Osteocyte (in vitro differentiated cells): ENCODE measurements around the gene CACTIN. TPM values are rescaled to one million over a fixed set of nuclear protein-coding genes. Genes with fewer than 3 reads are reported as not detected.
A peak's percentile ranks its signal among the peaks of the same experiment; 100 is the strongest.
"Not testable (repeated sequence)": the region's sequence is repeated elsewhere in the genome, so short reads cannot be mapped to it uniquely, and the experiment has no call there.

Source experiments
- DNase-seq: peaks from one replicate; pipeline ENCODE4 v3.0.0; 2021; ENCODE audit warnings: mixed read lengths; ENCODE audit not compliant: unreplicated experiment; ENCODE audit errors: extremely low spot score
- H3K27ac Mint-ChIP-seq: one replicate; pipeline ENCODE4 v1.8.0; 2021; ENCODE audit warnings: mild to moderate bottlenecking, mixed read lengths; ENCODE audit not compliant: unreplicated experiment
- H3K27me3 Mint-ChIP-seq: one replicate; pipeline ENCODE4 v1.8.0; 2021; ENCODE audit warnings: mixed read lengths; ENCODE audit not compliant: unreplicated experiment
- H3K36me3 Mint-ChIP-seq: one replicate; pipeline ENCODE4 v1.8.0; 2021; ENCODE audit warnings: mixed read lengths; ENCODE audit not compliant: unreplicated experiment
- H3K4me1 Mint-ChIP-seq: one replicate; pipeline ENCODE4 v1.8.0; 2021; ENCODE audit warnings: mixed read lengths; ENCODE audit not compliant: unreplicated experiment
- H3K4me3 Mint-ChIP-seq: one replicate; pipeline ENCODE4 v1.8.0; 2021; ENCODE audit warnings: mild to moderate bottlenecking, moderate library complexity, mixed read lengths; ENCODE audit not compliant: unreplicated experiment
- H3K9me3 Mint-ChIP-seq: one replicate; pipeline ENCODE4 v1.8.0; 2021; ENCODE audit warnings: mixed read lengths; ENCODE audit not compliant: unreplicated experiment
- CTCF ChIP-seq: fragments of 200-600 bp; sonication (generic); IDR thresholded peaks from 2 replicates; pipeline ENCODE4 v1.5.0; 2021; ENCODE audit warnings: antibody characterized with exemption, mild to moderate bottlenecking, moderate library complexity
- total RNA-seq: library from RNA; stranded (reverse); gene quantifications from 2 replicates; pipeline ENCODE4 v1.2.1, GENCODE V29; 2021

Gene CACTIN
- total RNA-seq, 1 donor from 2014 or later = 24.7 TPM

GRCh38 chr19:3669082-3669946 lies 42.7 kb upstream of the CACTIN start:
- H3K4me1 Mint-ChIP-seq = peaks cover 57% of the 10 kb centered on the region
- H3K4me3 Mint-ChIP-seq = peak overlapping the region; percentile 42
- H3K27me3 Mint-ChIP-seq = no peaks in the 10 kb centered on the region
- no peaks in the 10 kb centered on the region for H3K9me3 Mint-ChIP-seq
- peak overlapping the region; percentile 97 for H3K27ac Mint-ChIP-seq
- TF ChIP-seq CTCF = no peak
- no peak for DNase-seq
- H3K36me3 Mint-ChIP-seq = no peaks in the 10 kb centered on the region

DNA sequence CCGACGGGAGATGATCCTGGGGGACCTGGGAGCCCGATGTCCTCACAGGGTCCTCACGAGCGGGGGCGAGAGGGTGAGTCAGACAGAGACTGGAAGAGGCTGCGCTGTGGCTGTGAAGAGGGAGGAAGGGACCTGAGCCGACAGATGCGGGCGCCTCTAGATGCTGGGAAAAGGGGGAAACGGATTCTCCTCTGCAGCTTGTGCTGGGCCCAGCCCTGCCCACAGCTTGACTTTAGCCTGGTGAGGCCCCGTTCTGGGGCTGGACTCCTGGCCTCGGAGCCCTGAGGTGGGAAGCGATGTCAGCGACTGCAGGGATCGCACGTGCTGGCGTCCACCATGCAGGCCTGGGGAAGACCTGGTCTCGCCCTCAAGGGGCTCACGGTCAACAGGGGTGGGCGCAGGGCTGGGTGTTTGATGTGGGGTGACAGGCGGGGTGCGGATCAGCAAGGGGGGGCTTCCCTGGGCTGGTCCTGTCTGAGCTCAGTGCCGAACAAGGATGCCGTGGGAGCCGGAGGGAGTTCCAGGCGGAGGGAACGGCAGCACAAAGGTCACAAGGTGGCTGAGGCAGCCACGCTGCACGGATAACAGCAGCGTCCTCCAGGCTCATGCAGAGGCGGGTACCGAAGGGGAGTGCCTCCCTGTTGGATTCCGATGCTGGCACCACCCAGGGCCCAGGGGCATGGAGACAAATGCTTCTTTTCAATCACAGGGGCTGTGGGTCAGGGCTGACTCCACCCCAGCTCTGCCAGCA lies 41.9 kb upstream of the CACTIN start:
- Mint-ChIP-seq H3K4me1 (peaks cover 55% of the 10 kb centered on the region), H3K27ac (peak overlapping the region; percentile 97), H3K9me3 (no peaks in the 10 kb centered on the region), H3K27me3 (no peaks in the 10 kb centered on the region), H3K4me3 (no peak overlapping the region), H3K36me3 (no peaks in the 10 kb centered on the region)
- DNase-seq = no peak
- TF ChIP-seq CTCF = no peak

GRCh38 chr19:3667766-3668165 lies 41.2 kb upstream of the CACTIN start:
- no peak overlapping the region for H3K4me3 Mint-ChIP-seq
- peak overlapping the region; percentile 97 for H3K27ac Mint-ChIP-seq
- no peak for TF ChIP-seq CTCF
- H3K27me3 Mint-ChIP-seq = no peaks in the 10 kb centered on the region
- H3K4me1 Mint-ChIP-seq = peaks cover 52% of the 10 kb centered on the region
- H3K9me3 Mint-ChIP-seq = no peaks in the 10 kb centered on the region
- no peak for DNase-seq
- H3K36me3 Mint-ChIP-seq = peaks cover 6% of the 10 kb centered on the region

GRCh38 chr19:3667037-3667638 lies 40.5 kb upstream of the CACTIN start:
- DNase-seq = no peak
- H3K36me3 Mint-ChIP-seq = peaks cover 6% of the 10 kb centered on the region
- TF ChIP-seq CTCF = no peak
- H3K27me3 Mint-ChIP-seq = no peaks in the 10 kb centered on the region
- H3K9me3 Mint-ChIP-seq = no peaks in the 10 kb centered on the region
- no peak overlapping the region for H3K4me3 Mint-ChIP-seq
- peaks cover 47% of the 10 kb centered on the region for H3K4me1 Mint-ChIP-seq
- H3K27ac Mint-ChIP-seq = peak overlapping the region; percentile 18

- not testable (repeated sequence) for H3K36me3 Mint-ChIP-seq, H3K27me3 Mint-ChIP-seq, DNase-seq, H3K9me3 Mint-ChIP-seq, H3K4me3 Mint-ChIP-seq
- Mint-ChIP-seq H3K4me1 (peaks cover 40% of the 10 kb centered on the region), H3K27ac (peak overlapping the region; percentile 6)
Observed at GRCh38 chr19:3666545-3666856, 39.9 kb upstream of the CACTIN start.
